Measurements from ENCODE around the gene ZNF182. TPM values are rescaled to one million over a fixed set of nuclear protein-coding genes. Genes with fewer than 3 reads are reported as not detected.
"Not testable (repeated sequence)": the region's sequence is repeated elsewhere in the genome, so short reads cannot be mapped to it uniquely, and the experiment has no call there.

ZNF182 gene
- total RNA-seq, 1 experiment from 2014 or later: 6.5 TPM

- in situ Hi-C loops (cut with HindIII; ENCODE audit: low pct_unique_long_range_greater_than_20kb, low sequenced_read_pairs): no loop called here
- no peak for DNase-seq (ENCODE audit: low read depth)
Observed at GRCh38 chrX:47936940-47937317, 66.9 kb downstream of the ZNF182 start.

GRCh38 chrX:47936224-47936939 lies 67.4 kb downstream of the ZNF182 start:
- in situ Hi-C loops (cut with HindIII; ENCODE audit: low pct_unique_long_range_greater_than_20kb, low sequenced_read_pairs): no loop called here
- DNase-seq (ENCODE audit: low read depth): no peak

GRCh38 chrX:47933946-47934345 lies 69.8 kb downstream of the ZNF182 start:
- in situ Hi-C loops (cut with HindIII; ENCODE audit: low pct_unique_long_range_greater_than_20kb, low sequenced_read_pairs): no loop called here
- DNase-seq (ENCODE audit: low read depth): no peak

- in situ Hi-C loops (cut with HindIII; ENCODE audit: low pct_unique_long_range_greater_than_20kb, low sequenced_read_pairs): not testable (repeated sequence)
Observed at GRCh38 chrX:47931970-47932369, 71.8 kb downstream of the ZNF182 start.

GRCh38 chrX:47927212-47927611 lies 76.6 kb downstream of the ZNF182 start:
- in situ Hi-C loops (cut with HindIII; ENCODE audit: low pct_unique_long_range_greater_than_20kb, low sequenced_read_pairs): no loop called here
- DNase-seq (ENCODE audit: low read depth): no peak

More at GRCh38 chrX:47931970-47932369, 71.8 kb downstream of the ZNF182 start:
- DNase-seq (ENCODE audit: low read depth): not testable (repeated sequence)

Other genes starting within 250 kb of the ZNF182 start
- gene ZNF81, start 167.1 kb downstream of the ZNF182 start, total RNA-seq (2014; rRNA removed; shearing (Covaris generic); ENCODE audit: low replicate concordance): 0.49 and 9.5 TPM in 2 replicates
- gene SPACA5, start 3.0 kb upstream of the ZNF182 start, total RNA-seq (2014; rRNA removed; shearing (Covaris generic); ENCODE audit: low replicate concordance): not detected in 2 replicates
- gene ZNF630, start 67.7 kb upstream of the ZNF182 start, total RNA-seq (2014; rRNA removed; shearing (Covaris generic); ENCODE audit: low replicate concordance): 4.5 and 21.3 TPM in 2 replicates
- gene SPACA5B, start 126.6 kb upstream of the ZNF182 start, total RNA-seq (2014; rRNA removed; shearing (Covaris generic); ENCODE audit: low replicate concordance): not detected in 2 replicates
- gene SSX5, start 192.8 kb upstream of the ZNF182 start, total RNA-seq (2014; rRNA removed; shearing (Covaris generic); ENCODE audit: low replicate concordance): 0.26 TPM in 1 of 2 replicates, not detected in the other